Stimulated activated CD4-positive, alpha-beta T cell treated with anti-CD3 and anti-CD28 coated beads, Interleukin-1b, Interleukin-23, amount 100 ng/mL, for 48 hours (primary cell): ENCODE results near the gene SMAD2.
"Not testable (repeated sequence)": the region's sequence is repeated elsewhere in the genome, so short reads cannot be mapped to it uniquely, and the experiment has no call there.

ENCODE experiments used
- DNase-seq: peaks from one replicate; pipeline ENCODE4 v3.0.0-alpha.2; 2020

SMAD2 gene

GRCh38 chr18:47831351-47831750, 99.1 kb downstream of the SMAD2 start:
- no peak for DNase-seq

DNA sequence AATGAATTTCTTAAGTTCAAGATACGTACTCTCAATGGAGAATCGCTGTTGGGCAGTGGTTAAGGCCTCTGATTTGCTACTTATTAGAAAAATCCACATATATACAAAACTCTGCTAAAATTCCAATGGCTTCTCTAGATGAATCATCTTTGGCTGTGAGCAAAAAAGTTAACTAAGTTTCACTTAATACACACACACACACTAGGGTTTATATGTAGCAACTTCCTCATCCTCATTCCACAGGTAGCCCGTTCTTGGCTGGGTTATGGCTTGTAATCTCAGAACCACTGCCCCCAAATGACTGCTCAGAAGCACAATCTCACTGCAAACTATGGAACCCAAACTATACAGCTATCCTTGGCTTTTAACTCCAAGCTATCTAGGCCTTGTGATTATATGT, 99.7 kb downstream of the SMAD2 start:
- DNase-seq = no peak

GRCh38 chr18:47829831-47830230, 100.6 kb downstream of the SMAD2 start:
- no peak for DNase-seq

GRCh38 chr18:47828031-47828430, 102.4 kb downstream of the SMAD2 start:
- DNase-seq = not testable (repeated sequence)

DNA sequence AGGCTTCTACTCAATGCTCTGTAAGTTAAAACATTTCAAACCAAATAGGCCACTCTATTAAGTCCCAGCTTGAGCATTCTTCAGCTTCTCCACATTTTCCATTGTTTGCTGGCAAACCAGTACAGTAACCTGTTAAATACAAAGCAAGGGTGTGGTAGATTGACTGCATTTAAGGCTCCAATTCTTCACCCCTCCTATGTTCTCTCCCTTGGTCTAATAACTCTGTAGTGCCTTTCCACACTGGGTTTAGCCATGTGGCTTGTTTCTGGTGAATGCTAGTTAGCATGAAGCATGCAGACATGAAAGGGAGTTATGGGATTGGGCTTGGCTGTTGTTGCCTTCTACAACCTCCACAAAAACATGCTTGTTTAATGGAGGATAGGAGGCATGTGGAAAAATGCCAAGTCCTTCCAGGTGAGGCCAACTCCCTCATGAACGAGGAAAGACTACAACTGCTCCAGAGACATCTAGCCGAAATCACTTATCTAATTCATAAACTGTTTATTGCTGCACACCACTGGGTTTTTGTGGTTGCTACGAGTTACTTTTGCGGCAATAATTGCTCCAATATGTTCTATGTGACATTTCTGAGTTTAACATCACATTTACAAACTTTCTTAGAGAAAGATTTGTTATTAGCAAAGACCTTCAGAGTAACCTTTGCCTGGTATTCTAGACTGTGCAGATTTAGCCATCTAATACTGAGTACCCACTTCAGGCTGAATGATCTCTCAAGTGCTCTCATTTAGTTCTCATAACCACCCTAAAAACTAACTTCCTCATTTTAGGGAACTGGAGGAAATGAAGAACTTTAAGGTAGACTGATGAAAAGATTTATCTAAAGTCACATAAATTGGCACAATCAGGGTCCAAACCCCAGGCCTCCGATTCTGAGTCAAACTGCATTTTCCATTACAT, 104.0 kb downstream of the SMAD2 start:
- no peak for DNase-seq

DNA sequence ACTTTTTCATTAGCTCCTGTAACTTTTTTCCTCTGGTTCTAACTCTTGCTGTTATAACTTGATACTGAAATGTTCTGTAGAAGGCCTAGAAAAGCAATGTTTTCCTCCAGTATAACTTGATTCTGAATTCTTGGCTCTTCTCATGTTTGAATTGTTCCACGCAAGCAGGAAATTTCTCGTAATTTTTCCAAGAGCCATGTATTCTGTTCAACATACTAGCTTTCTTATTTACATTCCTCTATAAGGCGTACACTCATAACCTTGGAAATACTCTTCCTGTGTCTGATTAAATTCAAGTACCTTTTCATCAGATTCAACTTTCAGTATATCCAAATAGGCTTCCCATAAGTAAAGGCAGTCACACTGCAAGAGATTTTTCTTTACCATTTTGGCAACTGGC, 109.1 kb downstream of the SMAD2 start:
- no peak for DNase-seq

DNA sequence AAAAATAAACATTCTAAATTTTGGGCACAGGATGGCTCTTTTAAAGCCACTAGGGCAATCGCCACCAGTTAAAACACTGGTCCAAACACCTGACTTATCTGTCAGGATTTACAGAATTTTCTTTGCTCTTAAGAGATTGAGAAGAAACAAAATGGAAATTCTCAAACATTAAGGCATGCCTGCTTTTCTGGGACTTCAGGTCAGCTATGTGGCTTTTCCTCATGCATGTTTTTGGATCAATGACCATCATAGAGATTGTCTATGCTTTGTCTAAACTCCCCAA, 112.7 kb downstream of the SMAD2 start:
- no peak for DNase-seq

- DNase-seq = no peak
These were observed 113.3 kb downstream of the SMAD2 start for GRCh38 chr18:47817017-47817794.

GRCh38 chr18:47815486-47816270, 114.8 kb downstream of the SMAD2 start:
- no peak for DNase-seq

- no peak for DNase-seq
These were observed 121.0 kb downstream of the SMAD2 start for GRCh38 chr18:47809420-47809819.

GRCh38 chr18:47802802-47803201, 127.7 kb downstream of the SMAD2 start:
- DNase-seq = no peak

DNA sequence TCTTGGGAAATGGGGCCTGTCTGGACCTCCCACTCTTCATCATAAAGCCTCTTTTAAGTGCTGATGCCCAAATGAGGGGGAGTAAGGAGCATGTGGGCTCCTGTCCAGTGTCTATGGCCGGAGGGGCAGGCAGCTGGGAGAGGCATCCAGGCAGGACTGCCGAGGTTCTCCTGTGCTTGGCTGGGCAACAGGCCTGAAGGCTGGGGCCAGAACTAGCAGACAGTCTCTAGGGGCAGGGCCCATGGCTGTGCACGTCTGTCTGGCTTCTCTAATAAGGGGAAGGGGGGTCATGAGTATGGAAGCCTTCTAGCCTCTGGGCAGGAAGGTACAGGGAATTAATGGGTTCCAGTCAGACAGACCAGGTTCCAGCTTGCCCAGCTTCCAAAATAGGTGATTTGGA, 128.6 kb downstream of the SMAD2 start:
- DNase-seq = no peak

GRCh38 chr18:47800756-47801155, 129.7 kb downstream of the SMAD2 start:
- DNase-seq = no peak

DNA sequence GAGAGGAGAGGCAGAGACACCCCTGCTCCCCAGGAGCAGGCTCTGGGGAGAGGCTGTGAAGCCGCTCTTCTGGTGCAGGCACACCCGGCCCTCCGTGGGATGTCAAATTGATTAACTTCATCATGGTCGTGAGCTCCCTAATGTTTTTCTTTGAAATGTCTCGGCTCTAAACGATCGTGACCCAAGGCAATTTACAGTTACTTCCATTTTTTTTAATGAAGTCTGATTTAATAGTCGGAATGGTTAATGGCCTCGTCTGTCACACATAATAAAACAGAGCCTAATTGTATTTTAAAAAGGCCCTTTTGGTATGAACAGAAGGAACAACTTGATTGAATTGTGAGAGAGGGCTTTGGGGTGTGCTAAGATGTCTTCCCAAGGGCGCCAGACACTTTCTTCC, 130.2 kb downstream of the SMAD2 start:
- no peak for DNase-seq

GRCh38 chr18:47799376-47799775, 131.1 kb downstream of the SMAD2 start:
- no peak for DNase-seq

GRCh38 chr18:47798366-47798765, 132.1 kb downstream of the SMAD2 start:
- no peak for DNase-seq

GRCh38 chr18:47797126-47797525, 133.3 kb downstream of the SMAD2 start:
- no peak for DNase-seq

DNA sequence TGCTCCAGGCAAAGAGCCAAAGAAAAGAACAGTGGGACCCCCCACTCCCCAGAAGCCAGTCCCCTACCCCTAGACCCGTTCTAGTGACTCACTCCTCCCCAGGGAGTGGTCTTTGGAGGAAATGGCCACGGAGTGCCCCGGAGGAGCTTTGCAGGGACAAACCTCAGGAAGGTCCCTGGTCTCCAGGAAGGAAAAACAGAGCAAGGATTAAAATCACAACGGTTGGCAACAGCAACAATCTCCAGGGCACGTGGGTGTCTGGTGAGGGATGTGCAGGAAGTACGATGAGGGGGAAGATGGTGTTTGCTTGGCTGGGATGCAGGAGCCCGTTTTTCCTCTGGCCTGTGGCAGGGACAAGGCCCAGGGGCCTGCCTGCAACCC, 135.0 kb downstream of the SMAD2 start:
- DNase-seq = no peak

GRCh38 chr18:47794725-47795433, 135.6 kb downstream of the SMAD2 start:
- no peak for DNase-seq

DNA sequence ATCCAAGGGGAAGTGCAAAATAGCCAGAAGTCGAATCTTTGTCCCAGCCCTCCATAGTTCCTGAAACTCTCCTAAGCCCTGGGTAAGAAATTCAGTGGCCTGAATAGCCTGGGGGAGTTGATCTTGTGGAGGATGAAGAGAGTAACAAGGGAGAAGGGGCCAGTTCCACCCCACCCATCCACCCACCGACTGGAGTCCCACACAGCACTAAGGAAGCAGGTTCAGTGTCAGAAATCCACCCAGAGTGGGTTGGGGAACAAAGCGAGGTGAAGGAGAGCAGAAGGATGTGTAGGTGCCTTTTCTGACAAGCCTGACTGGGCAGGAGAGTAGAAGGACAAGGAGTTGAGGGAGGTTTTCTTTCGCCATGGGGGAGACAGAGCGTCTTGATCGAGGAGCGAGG, 136.8 kb downstream of the SMAD2 start:
- DNase-seq = no peak

- no peak for DNase-seq
These were observed 138.9 kb downstream of the SMAD2 start for GRCh38 chr18:47791461-47791985.

GRCh38 chr18:47790036-47790435, 140.4 kb downstream of the SMAD2 start:
- no peak for DNase-seq

- DNase-seq = no peak
These were observed 141.8 kb downstream of the SMAD2 start for GRCh38 chr18:47788621-47789020.
